HG03103 (cell line): Measurements from ENCODE around the gene VCL.
"Not testable (repeated sequence)": the region's sequence is repeated elsewhere in the genome, so short reads cannot be mapped to it uniquely, and the experiment has no call there.

ENCODE experiments used
- ATAC-seq: cut with Tn5 transposase; IDR thresholded peaks from one replicate; pipeline ENCODE4 v1.9.1; 2021; ENCODE audit warnings: low read depth; ENCODE audit not compliant: unreplicated experiment

The VCL gene

DNA sequence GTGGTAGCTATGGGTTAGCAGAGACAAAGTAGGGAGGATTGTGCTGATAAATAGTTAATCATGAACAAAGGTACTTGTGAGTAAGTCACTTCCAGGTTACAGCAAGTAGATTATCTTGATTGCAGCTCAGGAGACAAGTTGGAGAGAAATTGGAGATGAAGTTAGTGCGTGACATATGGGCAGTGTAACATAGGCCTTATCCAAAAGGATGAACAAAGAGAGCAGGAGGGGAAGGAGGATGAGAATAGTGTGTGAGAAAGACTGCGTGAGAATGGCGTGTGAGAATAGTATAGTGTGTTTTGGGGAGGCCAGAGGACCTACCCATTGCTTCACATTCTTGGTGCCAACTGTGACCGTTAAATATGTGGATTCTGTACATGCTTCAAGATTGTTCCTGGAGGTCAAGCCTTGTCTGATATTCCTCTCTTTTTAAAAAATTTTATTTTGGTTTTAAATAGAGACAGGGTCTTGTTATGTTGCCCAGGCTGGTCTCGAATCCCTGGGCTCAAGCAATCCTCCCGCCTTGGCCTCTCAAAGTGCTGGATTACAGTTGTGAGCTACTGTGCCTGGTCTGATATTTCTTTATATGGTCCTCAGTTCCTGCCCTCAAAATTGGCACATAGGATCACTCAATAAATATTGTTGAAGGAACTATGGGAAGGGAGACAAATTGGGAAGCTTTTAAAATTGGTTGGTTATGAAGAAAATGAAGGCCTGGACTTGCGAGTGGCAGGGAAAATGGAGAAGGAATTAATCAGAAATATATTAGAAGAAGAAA, 3.2 kb downstream of the VCL start:
- no peak for ATAC-seq

DNA sequence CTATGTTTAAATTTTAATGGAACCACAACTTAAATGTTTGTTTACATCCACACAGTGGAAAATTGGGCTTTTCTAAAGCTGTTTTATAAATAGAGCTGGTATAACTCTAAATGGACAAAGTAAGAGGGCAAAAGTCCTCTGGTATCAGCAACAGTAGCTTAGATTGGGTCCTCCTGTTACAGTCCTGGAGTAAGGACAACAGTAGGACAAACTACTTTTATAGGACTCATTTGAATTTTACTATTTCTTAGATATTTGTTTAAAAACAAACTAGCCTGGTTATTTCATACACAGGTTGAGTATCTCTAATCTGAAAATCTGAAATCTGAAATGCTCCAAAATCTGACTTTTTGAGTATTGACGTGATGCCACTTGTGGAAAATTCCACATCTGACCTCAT, 8.4 kb downstream of the VCL start:
- ATAC-seq: no peak

DNA sequence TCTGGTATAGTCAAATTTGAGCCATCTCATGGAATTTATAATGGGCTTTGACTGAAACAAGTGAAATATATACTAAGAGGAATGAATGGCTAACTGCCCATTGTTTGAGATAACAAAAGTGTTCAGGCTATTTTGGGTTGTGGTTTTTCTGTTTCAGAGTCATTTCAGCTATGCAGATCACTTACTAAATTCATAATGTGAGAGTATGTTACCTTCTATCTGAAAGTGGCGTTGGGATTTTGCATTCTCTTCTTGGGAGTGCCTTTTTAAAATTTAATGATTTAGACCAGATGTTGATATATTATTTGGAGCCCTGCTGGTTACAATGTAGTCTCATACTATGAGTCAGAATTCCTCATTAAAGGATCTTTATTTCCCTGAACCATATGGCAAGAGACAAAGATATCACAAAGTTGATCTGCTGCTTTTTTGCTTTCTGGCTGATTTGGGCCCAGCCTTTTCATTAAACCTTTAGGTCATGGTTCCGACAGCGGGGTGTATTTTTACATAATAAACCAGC, 10.4 kb downstream of the VCL start:
- ATAC-seq: peak; percentile 57

DNA sequence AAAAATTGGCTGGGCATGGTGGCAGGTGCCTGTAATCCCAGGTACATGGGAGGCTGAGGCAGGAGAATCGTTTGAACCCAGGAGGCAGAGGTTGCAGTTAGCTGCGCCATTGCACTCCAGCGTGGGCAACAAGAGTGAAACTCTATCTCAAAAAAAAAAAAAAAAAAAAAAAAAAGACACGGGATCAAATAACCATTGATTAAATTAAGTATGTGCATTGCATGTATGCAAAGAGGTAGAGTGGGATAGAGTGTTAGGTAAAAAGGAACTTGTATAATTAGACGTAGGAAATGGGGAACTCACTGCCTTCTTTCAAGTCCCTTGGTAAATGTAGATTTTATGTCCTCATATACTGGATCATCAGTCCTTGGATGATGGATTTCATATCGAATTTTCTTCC, 13.1 kb downstream of the VCL start:
- ATAC-seq: no peak

DNA sequence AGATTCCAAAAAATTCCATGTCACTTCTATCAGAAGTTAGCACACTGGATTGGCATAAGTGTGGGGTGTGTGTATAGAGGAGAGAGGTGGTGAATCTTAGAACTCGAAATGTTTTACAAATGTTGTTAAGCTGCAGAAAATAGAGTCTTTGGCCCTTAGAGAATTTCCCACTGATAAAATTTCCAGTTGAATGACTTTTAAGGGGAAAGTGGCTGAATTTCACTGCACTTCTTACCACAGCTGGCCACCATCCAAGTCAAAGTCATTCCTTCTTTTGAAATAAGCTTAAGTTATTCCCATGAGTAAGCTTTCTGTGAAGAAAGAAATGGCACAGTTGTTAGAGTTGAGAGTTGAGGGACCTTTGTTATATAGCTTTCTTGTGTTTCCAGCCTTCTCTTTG, 13.9 kb downstream of the VCL start:
- no peak for ATAC-seq

DNA sequence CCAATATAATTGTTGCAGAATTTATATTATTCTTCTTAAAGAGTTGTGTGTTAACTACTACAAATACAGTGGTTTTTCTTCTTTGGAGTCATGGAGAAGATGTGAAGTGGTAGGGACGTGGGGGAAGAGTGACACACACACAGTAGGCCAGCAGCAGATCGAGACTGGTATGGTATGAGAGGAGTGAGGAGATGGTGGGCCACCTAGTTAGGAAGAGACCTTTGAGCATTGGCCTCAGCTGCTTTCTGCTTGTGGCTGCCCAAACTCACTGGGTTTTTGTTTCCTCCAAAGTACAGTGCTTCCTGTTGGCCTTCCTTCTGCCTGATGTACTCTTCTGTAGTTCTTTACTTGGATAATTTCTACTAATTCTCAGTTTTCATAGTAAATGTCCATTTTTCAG, 14.6 kb downstream of the VCL start:
- ATAC-seq: no peak

DNA sequence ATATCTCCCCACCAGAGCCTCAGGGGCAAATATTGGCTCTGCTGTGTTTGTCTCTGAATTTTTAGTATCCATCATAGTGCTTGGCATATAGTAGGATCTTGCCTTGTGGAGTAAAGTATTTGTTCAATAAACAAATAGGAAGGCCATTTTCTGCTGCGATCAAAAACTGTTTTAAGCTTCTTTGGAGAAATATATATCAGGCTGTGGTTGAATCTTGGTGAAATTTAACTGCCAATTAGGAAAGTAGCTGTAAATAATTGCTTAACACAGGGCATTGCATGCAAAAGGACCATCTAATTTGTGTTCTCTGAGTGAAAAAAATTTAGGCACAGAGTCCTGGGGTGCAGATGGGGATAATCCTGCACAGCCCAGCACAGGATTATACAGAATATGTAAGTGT, 15.1 kb downstream of the VCL start:
- no peak for ATAC-seq

DNA sequence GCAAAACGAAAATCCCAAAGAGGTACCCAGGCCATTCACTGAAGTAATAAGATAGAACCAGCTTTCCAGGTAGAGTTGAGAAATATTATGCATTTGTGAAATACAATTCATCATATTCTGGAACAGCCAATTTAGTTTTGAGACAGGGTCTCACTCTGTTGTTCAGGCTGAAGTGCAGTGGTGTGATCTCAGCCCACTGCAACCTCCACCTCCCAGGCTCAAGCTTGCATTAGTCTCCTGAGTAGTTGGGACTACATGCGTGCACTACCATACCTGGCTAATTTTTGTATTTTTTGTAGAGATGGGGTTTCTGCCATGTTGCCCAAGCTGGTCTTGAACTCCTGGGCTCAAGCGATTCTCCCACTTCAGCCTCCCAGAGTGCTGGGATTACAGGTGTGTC, 16.7 kb downstream of the VCL start:
- not testable (repeated sequence) for ATAC-seq

DNA sequence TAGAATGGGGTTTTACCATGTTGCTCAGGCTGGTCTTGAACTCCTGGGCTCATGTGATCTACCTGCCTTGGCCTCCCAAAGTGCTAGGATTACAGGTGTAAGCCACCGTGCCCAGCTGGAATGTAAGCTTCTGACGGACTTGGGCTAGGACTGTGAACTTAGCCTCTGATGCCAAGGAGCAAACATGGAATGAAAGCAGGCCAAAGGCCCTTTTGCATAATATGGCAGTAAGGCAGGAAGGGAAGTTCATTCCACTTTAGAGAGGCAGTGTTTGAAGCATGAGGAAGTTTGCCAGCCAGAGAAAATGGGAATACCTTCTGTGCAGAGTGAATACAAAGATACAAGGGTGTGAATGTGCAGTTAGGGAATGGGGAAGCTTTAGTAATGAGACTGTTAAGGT, 20.3 kb downstream of the VCL start:
- no peak for ATAC-seq

DNA sequence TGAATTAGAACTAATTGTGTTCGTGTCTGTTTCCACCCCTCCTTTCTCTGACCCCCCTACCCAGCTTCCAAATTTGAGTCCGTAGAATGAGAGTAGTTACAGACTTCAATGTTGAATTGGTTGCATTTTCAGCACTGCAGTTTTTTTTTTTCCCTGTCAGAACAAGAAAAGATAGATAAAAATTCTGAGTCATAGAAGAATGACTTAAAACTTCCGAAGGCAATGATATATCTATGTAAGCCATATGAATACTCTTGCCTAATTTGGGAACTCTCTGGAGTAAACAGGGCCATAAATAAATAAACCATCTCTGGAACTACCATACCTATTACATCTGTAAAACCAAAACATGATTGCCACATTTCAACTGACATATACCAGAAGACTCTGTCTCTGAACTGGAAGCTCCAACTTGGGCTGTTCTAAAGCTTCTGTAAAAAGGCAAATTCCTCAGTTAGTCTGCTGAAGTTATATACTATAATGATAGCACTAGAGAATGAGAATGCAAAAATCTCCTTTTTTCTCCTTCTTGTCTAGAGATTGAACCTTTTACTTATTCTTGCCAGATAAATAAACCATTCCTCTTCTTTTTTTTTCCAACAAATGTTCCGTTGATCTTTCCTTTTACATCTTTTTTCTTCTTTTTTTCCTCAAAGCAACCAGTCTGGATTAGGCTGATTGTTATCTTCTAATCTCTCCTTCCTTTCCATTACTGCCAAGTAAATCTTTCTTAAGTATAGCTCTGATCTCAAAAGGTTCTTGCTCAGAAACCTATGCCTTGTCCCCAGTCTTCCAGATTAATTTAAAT, 23.5 kb downstream of the VCL start:
- ATAC-seq: no peak

DNA sequence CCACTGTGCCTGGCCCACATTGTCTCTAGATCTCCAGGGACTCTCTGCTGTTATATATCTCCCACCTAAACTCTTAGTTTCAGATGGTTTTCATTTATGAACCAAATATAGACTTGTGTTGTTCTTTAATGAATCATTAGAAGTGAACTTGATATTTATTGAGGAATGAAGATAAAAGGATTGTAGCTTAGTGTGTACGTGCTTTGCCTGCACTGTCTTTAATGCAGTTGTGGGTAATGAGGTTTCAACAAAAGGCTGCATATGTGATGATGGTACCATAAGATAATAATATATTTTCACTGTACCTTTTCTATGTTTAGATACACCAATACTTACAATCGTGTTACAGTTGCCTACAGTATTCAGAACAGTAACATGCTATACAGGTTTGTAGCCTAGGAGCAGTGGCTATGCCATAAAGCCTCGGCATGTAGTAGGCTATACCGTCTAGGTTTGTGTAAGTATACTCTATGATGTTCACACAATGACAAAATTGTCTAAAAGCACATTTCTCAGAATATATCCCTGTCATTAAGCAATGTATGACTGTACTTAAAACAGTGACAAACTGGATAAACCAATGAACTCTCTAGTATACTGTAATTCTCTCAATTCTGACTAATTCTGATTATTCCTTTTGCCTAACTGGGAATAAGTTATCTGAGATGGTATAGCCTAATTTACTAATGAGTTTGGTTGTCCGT, 25.2 kb downstream of the VCL start:
- ATAC-seq: no peak

DNA sequence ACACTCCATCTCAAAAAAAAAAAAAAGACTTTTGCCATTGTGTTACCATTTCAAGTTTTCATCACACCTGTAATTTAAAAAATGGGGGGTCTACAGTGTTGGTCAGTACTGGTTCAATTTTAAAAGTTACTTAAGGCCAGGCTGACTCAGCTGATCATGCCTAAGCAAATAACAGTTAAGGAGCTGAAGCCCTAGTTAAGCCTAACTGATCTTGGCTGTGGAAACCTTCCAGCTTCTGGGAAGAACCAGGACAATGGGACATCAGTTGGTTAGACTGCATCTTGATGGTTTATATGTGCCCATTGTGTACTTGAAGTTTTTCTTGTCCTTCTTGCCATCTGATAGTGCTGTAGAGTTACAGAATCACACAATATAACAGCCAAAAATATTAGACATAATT, 26.7 kb downstream of the VCL start:
- ATAC-seq: no peak

DNA sequence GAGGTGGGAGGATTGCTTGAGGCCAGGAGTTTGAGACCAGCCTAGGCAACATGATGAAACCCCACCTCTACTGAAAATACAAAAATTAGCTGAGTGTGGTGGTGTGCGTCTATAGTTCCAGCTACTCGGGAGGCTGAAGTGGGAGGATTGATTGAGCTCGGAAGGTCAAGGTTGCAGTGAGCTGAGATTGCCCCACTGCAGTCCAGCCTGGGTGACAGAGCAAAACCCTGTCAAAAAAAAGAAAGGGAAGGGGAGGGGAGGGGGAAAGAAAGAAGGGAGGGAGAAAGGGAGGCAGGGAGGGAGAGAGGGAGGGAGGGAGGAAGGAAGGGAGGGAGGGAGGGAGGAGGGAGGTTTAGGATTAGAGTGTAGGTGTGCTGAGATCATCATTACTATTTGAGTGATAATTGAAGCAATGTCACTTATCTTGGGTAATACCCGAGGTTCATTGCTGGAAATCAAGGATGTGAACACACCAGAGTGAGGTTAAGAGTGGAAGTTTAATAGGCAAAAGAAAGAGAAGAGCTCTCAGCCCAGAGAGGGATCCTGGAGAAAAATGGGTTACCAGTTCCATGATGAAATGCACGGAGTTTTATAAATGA, 27.6 kb downstream of the VCL start:
- no peak for ATAC-seq

DNA sequence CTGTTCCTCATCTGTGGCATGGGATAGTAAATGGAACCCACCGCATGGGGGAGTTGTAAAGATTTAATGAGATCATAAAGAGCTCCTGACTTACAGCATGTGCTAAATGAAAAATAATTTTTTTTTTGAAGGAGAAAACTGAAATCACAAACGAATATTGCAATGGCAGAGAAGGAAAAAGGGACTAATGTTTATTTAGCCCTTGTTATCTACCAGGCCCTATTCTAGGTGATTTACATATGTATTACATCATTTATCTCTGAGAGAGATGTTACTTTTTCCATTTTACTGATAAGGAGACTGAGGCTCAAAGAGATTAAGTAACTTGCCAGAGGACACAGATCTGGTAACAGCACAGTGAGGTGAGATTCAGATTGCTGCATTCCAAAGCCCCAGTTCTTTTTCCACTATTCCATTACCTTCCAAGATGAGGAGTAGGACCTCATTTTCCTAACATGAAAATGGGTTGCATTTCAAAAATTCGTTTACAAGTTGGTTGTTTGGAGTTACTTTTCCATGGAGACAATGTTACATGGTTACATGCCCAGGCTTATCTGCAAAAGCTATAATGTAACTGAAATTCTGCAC, 28.6 kb downstream of the VCL start:
- ATAC-seq: no peak

DNA sequence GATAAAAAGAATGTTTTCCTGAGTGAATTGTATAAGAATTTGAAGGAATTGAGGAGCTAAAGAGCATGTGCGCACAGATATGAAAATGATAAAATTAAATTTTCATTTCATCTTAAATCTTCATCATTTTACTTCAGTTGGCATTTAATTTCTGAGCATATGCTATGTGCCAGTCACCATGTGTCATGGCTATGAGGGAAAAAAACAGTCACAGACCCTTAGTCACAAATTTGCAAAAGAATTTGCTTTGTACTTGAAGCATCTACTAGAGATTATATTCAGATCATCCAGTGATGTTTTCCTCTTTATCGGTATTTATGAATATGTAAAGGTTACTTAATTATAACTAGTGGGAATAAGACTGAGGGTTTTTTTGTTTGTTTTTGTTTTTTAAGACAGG, 29.8 kb downstream of the VCL start:
- no peak for ATAC-seq

DNA sequence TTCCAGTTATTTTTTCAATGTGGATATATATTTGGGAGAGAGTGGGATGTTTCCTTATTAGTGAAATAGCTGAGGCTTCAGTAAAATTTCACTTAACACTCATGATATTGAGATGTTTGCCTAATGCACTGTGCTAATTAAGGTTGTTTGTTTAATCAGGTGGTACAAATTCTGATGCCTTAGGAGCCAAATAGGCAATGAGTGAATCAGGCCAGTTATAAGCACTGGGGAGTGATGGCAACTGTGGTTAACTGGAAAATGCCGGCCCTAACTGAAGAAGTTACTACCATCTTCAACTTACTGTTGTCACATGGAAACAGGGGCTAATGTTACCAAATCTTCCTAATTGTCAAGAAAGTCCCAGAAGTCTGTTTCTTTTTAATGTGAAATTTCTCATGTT, 32.0 kb downstream of the VCL start:
- no peak for ATAC-seq

DNA sequence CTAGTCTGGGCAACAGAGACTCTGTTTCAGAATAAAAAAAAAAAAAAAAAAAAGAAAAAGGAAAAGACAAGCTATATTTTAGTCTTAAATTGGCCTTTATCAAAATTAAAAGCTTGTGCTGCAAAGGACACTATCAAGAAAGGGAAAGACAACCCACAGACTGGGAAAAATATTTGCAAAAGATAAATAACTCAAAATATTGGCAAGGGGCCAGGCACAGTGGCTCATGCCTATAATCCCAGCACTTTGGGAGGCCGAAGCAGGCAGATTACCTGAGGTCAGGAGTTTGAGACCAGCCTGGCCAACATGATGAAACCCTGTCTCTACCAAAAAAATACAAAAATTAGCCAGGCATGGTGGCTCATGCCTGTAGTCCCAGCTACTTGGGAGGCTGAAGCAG, 34.3 kb downstream of the VCL start:
- ATAC-seq: not testable (repeated sequence)

DNA sequence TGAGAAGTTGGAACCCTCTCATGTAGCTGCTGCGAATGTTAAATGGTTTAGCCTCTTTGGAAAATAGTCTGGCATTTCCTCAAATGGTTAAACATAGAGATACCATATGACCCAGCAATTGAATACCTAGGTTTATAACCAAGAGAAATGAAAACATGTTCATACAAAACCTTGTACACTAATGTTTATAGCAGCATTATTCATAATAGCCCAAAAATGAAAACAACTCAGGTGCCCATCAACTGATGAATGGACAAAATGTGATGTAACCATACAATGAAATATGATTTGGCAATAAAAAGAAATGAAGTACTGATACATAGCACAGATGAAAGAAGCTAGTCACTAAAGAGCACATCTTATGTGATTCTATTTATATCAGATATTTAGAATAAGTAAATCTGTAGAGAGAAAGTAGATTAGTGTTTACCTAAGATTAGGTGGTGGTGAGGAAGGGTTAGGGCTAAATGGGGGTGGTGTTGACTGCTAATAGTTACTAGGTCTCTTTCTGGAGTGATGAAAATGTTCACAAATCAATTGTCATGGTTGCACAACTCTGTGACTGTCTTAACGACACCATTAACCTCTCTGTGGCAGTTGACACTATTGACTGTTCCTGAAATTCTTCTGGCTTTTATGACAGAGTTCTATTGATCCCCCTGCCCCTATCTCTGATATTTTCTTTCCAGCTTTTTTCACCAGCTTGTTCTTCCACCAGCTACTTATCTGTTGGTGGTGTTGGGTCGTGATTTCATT, 35.2 kb downstream of the VCL start:
- no peak for ATAC-seq

DNA sequence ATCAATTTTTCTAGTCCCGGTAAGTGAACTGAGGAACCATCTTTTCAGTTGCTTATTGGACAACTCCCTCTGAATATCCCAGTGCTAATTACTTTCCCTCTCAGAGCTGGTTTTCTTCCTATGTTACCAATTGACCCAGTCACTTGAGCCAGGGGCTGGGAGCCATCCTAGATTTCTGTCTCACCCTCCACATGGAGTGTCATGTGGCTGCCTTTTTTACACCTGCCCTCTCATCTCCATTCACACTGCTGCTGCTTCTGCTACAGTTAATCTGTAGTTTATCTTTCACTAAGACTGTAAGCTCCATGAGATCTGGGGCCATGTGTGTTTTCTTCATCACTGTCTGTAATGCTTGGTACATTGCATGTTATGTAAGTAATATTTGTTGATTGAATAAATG, 35.8 kb downstream of the VCL start:
- no peak for ATAC-seq

DNA sequence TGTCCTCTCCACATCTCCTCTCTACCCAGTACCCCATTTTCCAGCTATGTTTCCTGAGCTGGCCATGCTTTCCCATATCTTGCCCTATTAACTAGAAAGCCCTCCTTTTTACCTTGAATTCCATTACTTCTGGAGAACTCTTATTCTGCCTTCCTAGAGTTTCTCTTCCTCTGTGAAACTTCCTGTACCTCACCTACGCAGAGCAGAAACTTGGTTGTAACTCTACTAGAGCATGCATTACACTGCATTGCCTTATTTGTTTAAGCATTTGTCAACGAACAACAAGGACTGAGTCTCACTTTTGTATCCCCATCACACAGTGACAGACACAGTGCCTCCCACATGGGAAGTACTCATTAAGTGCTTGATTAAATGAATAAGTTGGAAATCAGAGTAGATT, 36.4 kb downstream of the VCL start:
- no peak for ATAC-seq
